Endothelial cell of umbilical vein (primary cell): Measurements from ENCODE around the gene PTER.

ENCODE experiments used
- CTCF ChIP-seq, 2 donors: IDR thresholded peaks; 1 replicate in 1 of 2; 2 replicates in 1 of 2; pipeline ENCODE4 v1.5.1; 2011; ENCODE audit warnings: low read length in 2 of 2, mild to moderate bottlenecking in 2 of 2, moderate library complexity in 2 of 2, control low read depth in 1 of 2, inconsistent platforms in 1 of 2, low read depth in 1 of 2; ENCODE audit not compliant: insufficient read depth in 1 of 2; ENCODE audit errors: extremely low read depth in 1 of 2
- EZH2 ChIP-seq: IDR thresholded peaks from 2 replicates; pipeline ENCODE4 v1.6.1; 2012; ENCODE audit warnings: borderline replicate concordance, low read depth, mild to moderate bottlenecking, moderate library complexity, low read length, inconsistent platforms; ENCODE audit not compliant: severe bottlenecking
- FOS ChIP-seq: IDR thresholded peaks from 2 replicates; pipeline ENCODE4 v1.6.1; 2011; ENCODE audit warnings: mild to moderate bottlenecking, low read length, moderate library complexity, borderline replicate concordance; ENCODE audit not compliant: insufficient read depth
- MAX ChIP-seq: IDR thresholded peaks from 2 replicates; pipeline ENCODE4 v1.6.1; 2011; ENCODE audit not compliant: insufficient read depth, insufficient read length
- POLR2A ChIP-seq: IDR thresholded peaks from 2 replicates; pipeline ENCODE4 v1.6.1; 2012; ENCODE audit warnings: low read depth, mild to moderate bottlenecking, control low read depth, low read length
- POLR2AphosphoS5 ChIP-seq: IDR thresholded peaks from 2 replicates; pipeline ENCODE4 v1.6.1; 2012; ENCODE audit warnings: low read depth, mild to moderate bottlenecking, control low read depth, low read length, moderate library complexity; ENCODE audit not compliant: insufficient read depth

- TF ChIP-seq CTCF (IDR thresholded peaks at IDR 0.05; ENCODE audit: extremely low read depth in 1 of 2, insufficient read depth in 1 of 2, low read depth in 1 of 2, low read length in 2 of 2) (no peak), POLR2AphosphoS5 (no peak), POLR2A (no peak), MAX (no peak), EZH2 (no peak), FOS (no peak)
These were observed 21.6 kb downstream of the PTER start for GRCh38 chr10:16458166-16458955.
